Measurements from ENCODE around the gene TELO2.

Gene TELO2

GRCh38 chr16:1518626-1519135, 25.5 kb downstream of the TELO2 start:
- DNase-seq (ENCODE audit: low read depth in 2 of 2) = no peak

GRCh38 chr16:1519831-1520230, 26.7 kb downstream of the TELO2 start:
- DNase-seq (ENCODE audit: low read depth in 2 of 2) = no peak

- no peak for DNase-seq (ENCODE audit: low read depth in 2 of 2)
Observed at GRCh38 chr16:1520461-1520860, 27.3 kb downstream of the TELO2 start.

- DNase-seq (ENCODE audit: low read depth in 2 of 2) = no peak
Observed at GRCh38 chr16:1523581-1524245, 30.6 kb downstream of the TELO2 start.

- DNase-seq (ENCODE audit: low read depth in 2 of 2) = no peak
Observed at GRCh38 chr16:1524366-1524765, 31.2 kb downstream of the TELO2 start.

- DNase-seq (ENCODE audit: low read depth in 2 of 2) = no peak
Observed at GRCh38 chr16:1525871-1526607, 32.9 kb downstream of the TELO2 start.

GRCh38 chr16:1526608-1527555, 33.7 kb downstream of the TELO2 start:
- DNase-seq (ENCODE audit: low read depth in 2 of 2) = no peak

- no peak for DNase-seq (ENCODE audit: low read depth in 2 of 2)
Observed at GRCh38 chr16:1527836-1528811, 35.0 kb downstream of the TELO2 start.

GRCh38 chr16:1528921-1529537, 35.9 kb downstream of the TELO2 start:
- DNase-seq (ENCODE audit: low read depth in 2 of 2) = no peak

GRCh38 chr16:1530349-1530882, 37.3 kb downstream of the TELO2 start:
- no peak for DNase-seq (ENCODE audit: low read depth in 2 of 2)

- DNase-seq (ENCODE audit: low read depth in 2 of 2) = no peak
Observed at GRCh38 chr16:1530883-1531637, 37.9 kb downstream of the TELO2 start.

- no peak for DNase-seq (ENCODE audit: low read depth in 2 of 2)
Observed at GRCh38 chr16:1531638-1531910, 38.4 kb downstream of the TELO2 start.

- DNase-seq (ENCODE audit: low read depth in 2 of 2) = no peak
Observed at GRCh38 chr16:1532081-1532760, 39.1 kb downstream of the TELO2 start.

- DNase-seq (ENCODE audit: low read depth in 2 of 2) = no peak
Observed at GRCh38 chr16:1532771-1533170, 39.6 kb downstream of the TELO2 start.

GRCh38 chr16:1533443-1533951, 40.3 kb downstream of the TELO2 start, which contains the start of gene TMEM204:
Gene TMEM204 (plus strand): TSS chr16:1533666. CDS start chr16:1534276, 610 bp downstream.
- no peak for DNase-seq (ENCODE audit: low read depth in 2 of 2)

- no peak for DNase-seq (ENCODE audit: low read depth in 2 of 2)
Observed at GRCh38 chr16:1534021-1535020, 41.2 kb downstream of the TELO2 start.

All from stimulated activated CD4-positive, alpha-beta T cell treated with anti-CD3 and anti-CD28 coated beads, Interleukin-1b, Interleukin-23, amount 100 ng/mL, for 4 hours (primary cell).